GM19452 (cell line): ENCODE data around the gene TNPO3.
A peak's percentile ranks its signal among the peaks of the same experiment; 100 is the strongest.

Source experiments
- ATAC-seq: cut with Tn5 transposase; IDR thresholded peaks from one replicate; pipeline ENCODE4 v1.9.1; 2021; ENCODE audit not compliant: unreplicated experiment

Gene TNPO3

DNA sequence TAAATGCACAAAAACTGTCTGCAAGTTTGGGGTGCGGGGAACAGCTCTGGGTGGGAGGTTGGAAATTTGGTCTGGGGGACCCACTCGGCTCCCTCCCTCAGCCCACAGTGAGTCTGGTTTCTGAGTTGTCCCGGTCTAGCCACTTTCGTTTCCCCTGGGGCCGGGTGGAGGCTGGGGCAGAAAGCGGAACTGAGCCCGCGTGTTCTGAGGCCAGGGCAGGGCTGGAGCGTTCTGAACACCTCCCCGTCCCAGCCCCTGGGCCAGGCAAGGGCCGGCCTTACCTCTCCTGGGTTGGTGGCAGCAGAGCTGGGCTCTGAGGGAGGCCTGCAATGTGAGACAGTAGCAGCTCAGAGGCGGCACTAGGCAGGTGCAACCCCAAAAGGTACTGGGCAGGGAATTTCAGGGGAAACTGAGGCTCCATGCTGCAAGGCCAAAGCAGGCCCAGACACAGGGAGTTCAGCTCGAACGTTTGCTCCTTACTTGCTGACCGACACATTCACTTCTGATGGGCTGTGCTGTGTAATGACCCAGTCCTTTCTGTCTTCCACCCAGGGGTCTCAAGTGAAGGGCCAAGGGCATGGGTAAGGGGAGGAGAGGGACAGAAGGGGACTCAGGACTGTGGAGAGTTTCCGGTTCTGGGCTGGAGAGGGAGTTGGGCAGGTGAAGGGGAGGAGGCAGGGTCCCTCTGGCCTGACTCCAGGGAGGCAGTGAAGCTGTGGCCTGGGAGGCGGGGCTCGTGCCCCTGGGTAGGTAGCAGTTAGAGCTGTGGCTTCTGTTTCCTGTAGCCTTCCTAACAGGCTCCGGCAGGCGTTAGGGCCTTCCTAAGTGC is 114.2 kb downstream of the TNPO3 start:
- ATAC-seq: peak; percentile 58

DNA sequence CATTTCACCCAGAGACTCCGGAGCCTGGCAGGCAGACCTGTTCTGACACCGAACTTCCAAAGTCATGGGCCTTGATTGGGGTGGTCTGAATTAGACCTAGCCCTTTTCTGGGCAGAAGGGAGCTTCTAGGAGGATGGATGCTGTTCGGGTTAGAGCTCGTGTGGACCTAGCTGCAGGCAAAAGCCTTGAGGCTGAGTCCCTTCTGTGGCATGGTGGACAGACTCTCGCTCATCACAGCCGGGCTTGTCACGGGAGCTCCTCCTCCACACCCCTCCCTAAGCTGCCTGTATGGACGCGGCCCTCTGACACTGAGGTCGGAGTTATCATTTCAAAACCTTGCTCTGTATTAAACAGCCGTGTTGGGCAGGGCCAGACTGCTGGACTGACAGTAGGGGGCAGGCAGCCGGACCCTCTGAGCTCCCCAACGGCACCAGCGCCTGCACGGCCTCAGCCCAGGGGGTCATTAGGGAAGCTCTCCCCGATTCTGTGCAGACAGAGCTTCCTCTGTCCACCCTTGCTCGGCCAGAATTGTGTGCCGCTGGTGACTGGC is 115.0 kb downstream of the TNPO3 start:
- peak; percentile 24 for ATAC-seq

GRCh38 chr7:128939075-128939860 is 115.6 kb downstream of the TNPO3 start:
- ATAC-seq: no peak

GRCh38 chr7:128938544-128939074 is 116.3 kb downstream of the TNPO3 start:
- ATAC-seq: no peak

DNA sequence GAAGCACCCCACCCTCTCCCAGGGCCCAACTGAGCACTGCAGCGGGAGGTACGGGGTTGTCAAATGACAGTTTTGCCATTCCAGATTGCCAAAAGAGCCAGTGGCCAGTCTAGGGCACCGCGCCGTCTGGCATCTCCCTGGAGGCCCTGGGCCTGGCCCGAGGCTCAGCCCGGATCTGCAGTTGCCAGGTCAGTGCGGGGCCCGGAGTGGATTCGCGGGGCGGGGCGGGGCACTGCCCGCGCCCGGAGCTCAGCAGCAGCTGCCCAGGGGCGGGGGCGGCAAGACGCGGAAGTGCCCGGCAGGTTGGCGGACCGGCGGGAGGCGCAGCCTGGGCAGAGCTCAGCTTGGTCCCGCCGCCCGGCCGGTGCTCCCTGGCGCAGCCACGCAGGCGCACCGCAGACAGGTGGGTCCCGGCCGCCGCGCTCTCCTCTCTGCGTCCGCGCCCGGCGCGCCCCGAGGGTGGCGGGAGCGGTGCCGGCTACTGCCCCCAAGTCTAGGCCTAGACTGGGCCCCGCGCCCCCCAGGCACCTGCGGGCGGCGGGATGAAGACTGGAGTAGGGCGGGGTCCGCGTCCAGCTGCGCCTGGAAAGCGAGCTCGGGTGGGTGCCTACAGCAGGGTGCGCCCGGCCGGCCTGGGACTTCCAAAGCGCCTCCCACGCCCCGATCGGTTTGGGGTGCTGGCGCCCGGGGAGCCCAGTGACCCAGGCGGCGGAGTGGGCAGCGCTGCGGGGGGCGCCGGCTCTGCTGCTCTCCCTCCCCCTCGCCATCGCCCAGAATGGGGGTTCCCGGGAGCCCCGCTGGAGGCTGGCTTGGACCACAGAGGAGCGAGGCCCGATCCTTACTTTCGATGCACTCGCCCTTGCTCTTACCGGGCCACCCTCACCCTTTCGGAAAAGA is 117.0 kb downstream of the TNPO3 start, which contains the start of gene IRF5:
TSS of gene IRF5 (plus strand) at position 281 of the 897 bp plus-strand sequence. CDS start 4,155 bp downstream, outside the sequence.
- ATAC-seq: no peak

DNA sequence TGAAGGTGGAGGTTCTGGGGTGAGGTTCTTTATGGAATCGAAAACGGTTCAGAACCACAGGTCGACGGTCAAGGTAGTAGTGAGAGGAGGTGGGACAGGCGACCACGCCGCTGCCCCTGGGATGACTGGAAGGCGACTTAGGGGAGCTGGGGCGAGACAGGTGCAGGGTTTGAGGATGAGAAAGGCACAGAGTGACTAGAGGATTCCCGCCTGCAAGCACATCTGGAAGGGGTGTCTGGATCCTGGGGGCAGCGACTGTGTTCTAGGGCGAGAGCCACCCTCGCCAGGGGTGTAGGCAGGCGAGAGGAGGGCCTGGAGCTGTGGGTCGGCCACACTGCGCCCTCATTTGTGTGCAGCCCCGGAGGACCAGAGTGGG is 117.7 kb downstream of the TNPO3 start:
- ATAC-seq: no peak

DNA sequence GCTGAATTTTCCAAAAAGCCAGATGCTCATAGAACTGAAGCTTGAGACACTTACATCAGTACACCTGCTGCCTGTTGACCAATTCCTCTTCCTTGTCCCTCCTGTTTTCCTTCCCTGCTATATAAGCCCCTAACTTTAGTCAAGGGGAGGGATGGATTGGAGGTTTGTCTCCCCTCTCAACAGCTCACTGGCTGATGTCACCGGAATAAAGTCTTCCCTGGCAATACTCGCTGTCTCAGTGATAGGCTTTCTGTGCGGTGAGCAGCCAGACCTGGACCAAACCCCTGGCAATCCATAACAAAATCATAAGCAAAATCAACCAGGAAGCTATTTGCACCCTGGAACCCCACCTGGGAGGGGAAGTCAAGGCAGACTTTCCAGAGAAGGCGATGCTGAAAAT is 118.1 kb downstream of the TNPO3 start:
- no peak for ATAC-seq

DNA sequence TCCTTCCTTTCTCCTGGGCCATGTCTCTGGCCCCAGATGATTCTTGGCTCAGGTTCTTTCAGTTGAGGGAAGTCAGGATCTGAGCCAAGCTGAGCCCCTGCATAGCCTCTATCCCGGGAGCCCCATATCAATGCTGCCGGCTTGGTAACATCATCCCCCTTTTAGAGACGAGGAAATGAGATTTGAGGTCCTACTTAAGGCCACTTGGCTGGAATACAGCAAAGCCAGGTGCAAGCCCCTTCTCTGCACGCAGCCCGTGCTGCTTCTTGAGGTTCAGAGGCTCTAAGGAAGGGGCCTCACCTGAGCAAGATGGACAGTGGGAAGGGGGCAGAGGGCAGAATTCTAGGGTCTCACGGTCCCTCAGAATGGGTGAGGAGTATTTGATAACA is 119.6 kb downstream of the TNPO3 start:
- ATAC-seq: no peak

GRCh38 chr7:128934361-128935341 is 120.3 kb downstream of the TNPO3 start:
- peak; percentile 28 for ATAC-seq

- no peak for ATAC-seq
Observed at GRCh38 chr7:128933180-128933891, 121.6 kb downstream of the TNPO3 start.

DNA sequence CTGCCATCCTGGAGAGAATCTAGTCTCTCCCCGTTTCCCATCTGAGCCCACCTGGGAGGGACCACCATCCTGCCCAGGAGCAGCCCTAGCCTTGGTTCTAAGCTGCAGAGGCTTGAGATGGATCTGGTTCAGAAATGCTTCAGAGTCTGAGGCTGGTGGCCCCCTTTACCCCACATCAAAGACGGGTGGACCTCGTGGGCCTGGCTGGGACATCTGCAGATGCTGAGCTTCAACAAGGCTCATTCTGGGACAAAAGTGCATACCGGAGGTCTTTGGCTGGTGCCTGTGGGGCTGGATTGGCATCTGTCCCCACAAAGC is 122.1 kb downstream of the TNPO3 start:
- ATAC-seq: no peak

DNA sequence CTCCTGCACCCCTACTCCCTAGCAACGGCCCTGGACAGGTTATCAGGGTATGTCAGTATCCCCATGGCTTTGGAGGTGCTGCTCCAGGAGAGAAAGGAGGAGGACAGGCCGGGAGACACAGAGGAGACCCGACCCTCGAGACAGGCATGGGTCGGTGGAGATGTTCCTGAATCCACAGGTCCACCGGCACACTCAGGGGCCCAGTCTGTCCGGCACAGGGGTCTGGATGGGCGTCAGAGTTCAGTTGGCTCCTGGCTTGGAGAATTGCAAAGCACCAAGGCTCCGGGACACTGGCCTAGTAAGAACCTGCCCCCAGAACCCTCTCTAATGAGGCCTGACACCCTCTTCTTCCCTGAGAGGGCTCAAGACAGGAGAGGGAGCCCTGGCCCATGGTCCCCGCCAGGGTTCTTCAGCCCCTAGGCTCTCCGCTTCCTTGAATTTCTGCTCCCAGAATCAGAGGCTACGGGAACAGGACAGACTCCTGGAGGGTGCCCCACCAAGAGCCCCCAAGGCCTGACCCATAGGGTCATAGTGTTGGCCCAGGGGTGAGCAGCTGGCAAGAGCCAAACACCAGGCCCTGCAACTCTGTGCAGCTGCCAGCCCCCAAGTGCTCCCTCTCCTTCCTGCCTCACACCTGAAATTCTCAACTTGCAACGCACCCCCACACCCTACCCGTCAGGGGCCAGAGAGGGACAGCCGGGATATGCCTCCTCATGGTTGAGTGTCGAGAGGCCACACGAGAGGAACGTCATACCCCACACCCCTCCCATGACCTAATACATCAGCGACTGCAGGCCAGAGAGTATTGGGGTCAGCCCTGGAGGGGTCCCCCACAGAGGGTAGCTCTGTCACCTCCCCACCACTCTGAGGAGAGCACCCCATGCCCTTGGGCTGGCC is 122.7 kb downstream of the TNPO3 start:
- no peak for ATAC-seq

GRCh38 chr7:128931190-128931798 is 123.6 kb downstream of the TNPO3 start:
- ATAC-seq: no peak

DNA sequence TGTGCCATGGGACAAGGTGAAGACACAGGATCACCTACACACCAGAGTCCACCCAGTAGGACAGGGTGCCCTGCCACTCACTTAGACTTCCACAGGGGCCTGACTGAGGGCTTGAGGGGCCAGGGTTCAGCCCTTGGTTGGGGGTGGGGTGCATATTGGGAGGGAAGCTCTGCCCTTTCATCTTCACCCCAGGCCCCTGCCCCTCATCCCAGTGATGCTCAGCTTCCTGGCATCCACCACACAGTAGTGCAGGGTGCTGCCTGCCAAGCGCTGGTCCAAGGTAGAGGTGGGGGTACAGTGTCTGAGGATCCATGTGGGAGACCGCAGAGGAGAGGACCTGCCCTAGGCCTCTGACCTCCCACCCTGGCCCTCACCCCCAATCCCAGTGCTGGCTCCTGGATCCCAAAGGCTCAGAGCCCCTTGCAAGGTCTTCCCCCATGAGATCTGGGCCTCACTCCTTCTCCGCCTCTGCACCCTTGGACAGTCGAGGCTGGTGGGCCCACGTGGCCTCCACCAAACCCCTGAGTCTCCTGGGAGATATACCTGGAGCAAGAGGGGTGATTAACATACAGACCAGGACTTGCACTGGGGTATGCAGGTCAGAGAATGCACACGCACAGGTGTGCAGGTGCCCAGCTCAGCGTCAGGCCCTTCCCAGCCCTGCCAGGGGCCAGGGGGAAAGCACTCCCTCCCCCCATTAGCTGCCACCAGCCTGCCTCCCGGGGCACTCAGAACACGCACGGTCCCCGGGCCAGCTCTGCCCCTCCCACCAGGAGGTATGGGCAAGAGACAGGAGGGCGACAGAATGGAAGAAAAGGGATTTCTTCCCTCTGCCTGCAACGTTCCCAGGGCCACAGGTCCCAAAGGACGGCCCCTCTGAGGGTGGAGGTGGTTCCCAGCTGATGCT is 125.8 kb downstream of the TNPO3 start:
- no peak for ATAC-seq

DNA sequence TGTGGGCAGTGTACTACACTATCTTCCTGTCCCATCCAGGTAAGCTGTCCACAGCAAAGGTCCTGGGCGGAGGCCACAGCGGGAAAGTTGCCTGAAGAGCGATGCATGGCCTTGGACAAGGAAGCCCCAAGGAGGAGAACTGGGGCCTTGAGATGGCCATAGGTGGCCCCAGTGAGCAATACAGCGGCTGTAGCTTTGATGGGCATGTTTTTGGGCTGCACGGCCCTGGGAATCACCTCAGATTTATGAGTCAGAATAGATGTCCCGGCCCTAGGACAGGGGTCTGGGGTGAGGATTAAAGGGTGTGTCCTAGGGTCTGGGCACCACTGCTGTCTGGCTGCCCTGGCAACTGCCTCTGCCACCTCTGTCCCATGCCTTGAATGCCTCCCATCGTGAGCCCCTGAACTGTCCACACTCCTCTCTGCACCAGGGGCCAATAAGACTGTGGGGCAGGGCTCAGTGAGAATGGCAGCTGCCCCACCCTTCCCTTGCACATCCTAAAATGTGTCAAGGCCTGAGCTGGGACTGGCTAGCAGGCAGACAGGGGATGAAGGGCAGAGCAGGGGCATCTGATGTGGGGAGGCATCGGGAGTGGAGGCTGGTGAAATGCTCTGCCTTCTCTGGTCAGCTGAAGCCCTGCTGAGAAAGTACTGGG is 126.6 kb downstream of the TNPO3 start:
- ATAC-seq: no peak
